HG02852 (cell line): ENCODE results near the gene NADK.

Experiments
- ATAC-seq: cut with Tn5 transposase; IDR thresholded peaks from one replicate; pipeline ENCODE4 v1.9.1; 2021; ENCODE audit warnings: mild to moderate bottlenecking, moderate library complexity; ENCODE audit not compliant: unreplicated experiment

NADK gene, protein sequence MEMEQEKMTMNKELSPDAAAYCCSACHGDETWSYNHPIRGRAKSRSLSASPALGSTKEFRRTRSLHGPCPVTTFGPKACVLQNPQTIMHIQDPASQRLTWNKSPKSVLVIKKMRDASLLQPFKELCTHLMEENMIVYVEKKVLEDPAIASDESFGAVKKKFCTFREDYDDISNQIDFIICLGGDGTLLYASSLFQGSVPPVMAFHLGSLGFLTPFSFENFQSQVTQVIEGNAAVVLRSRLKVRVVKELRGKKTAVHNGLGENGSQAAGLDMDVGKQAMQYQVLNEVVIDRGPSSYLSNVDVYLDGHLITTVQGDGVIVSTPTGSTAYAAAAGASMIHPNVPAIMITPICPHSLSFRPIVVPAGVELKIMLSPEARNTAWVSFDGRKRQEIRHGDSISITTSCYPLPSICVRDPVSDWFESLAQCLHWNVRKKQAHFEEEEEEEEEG

DNA sequence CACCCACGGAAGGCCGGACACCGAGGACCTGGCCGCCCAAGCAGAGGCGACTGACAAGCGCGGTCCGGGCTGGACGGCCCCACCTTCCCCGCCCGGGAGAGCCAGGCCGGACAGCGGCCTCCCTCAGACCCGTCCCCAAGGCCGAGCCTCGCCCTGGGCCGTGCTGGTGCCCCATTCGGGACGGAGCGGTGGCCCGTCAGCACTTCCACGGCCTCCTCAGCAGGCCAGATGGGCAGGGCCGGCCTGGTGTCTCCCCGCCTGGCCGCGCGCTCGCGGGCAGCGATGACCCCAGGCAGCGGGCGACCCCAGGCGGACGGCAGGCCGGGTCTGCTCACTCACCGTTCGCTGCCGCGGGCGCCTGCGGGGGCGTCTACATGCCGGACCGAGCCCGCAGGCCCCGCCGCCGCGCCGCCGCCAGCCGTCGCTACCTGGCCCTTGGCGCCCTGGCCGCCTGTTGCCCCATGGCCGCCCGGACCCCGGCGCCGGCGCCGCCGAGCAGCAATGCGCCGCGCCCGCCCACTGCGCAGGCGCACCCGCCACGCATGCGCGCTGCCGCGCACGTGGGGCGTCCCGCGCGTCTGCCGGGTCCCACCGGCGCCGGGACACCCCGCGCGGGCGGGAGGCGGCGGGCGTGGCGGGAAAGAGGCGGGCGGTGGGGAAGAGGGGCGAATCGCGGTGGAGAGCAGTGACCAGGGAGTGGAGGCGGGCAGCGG is at the start of gene NADK:
NADK (minus strand) TSS at position 521 of the 713 bp plus-strand sequence. CDS start 13,064 bp downstream, outside the sequence.
- peak; percentile 42 for ATAC-seq

- no peak for ATAC-seq
Observed at GRCh38 chr1:1827089-1827848, 49.0 kb upstream of the NADK start.

DNA sequence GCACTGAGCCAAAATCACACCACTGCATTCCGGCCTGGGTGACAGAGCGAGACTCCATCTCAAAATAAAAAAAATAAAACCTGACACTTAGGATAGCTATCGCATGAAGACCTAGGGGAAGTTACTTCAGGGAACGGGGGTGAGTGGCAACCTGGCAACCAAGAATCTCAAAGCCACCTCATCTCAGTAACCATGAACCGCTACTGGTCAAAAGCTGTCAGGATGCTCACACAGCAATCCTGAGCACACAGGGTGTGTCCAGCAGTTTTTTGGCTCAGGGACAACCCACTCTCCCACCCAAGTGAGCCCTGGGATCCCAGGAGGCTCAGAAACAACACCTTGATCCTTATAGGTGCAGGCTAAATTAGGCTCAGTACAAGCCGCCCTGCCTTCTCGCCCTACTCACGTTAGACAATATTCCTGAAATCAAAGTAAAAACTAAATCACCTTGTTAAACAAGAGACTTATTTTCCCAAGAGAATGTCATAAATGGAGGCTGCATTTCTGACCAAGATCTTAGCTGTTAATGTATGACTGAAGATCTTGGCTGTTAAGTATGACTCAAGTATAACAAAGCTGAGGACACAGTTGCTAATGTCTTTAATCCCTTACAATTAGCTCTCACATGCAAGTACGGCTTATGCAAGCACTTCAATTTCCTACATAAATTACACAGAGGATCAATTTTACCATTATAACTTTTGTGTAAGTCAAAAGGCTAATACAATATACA is 48.3 kb upstream of the NADK start:
- no peak for ATAC-seq

DNA sequence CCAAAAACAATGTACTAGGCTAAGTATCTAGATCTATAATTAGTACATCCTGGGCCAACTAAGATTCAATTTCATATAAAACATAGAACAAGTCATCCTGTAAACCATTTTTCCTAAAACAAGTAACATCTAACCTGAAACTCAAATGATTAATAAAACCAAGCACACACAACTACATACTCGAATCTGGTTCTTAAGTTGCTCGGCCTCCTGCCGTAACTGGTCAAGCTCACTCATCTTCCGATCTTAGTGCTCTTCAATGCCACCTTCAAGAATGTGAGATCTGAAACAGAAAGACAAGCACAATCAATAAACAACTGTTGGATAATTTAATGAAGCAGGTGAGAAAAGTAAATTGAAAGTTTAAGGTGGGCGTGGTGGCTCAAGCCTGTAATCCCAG is 46.9 kb upstream of the NADK start:
- ATAC-seq, result no peak

GRCh38 chr1:1819762-1820161 is 41.5 kb upstream of the NADK start:
- ATAC-seq, result no peak

GRCh38 chr1:1817221-1817620 is 39.0 kb upstream of the NADK start:
- no peak for ATAC-seq

DNA sequence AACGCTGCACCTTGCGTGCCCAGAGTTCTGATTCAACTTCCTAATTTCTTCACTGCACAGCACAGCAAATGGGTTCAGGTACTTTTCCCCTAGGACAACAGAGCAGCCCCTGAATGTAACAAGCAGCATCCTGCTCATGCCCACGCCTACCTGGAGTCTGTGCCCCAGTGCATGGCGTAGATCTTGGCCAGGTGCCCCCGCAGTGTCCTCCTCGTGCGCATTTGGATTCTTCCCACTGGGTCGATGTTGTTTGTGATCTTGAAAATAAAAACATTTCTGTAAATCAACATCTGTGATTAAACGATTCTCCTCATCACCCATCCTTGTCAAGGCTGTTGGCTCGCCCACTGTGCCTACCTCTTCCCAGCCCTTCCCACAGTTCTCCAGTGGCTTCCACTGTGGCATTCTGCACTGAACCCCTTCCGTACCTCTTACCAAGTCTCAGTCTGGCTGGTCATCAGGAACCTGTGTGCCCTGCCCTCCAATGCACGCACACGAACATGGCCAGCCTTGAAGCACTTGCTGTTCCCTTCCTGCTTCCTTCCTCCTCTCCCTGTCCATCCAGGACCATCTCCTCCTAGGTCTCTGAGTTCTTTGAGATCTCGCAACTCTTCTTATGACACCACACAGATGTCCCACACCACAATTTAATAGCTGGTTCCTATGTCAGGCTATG is 37.5 kb upstream of the NADK start:
- ATAC-seq, result no peak

DNA sequence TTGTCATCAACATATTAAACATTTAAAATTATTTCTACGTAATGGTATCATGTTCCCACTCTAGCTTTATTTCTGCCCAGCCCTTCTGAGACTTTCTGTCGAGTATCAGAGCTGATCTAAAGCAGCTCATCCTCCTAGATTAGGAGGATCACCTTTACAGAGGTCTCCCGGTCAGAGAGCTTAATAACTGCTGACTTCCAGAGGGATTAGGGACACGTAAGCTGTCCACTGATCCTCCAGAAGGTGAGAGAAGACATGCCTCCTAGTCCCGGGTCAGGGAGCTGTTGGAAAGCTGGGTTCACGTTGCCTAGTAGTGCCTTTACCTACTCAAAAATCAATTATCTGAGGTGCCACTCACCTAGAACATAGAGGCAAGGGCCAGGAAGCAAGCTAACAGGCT is 31.2 kb upstream of the NADK start:
- no peak for ATAC-seq

- ATAC-seq, result no peak
Observed at GRCh38 chr1:1808206-1808605, 29.9 kb upstream of the NADK start.

- no peak for ATAC-seq
Observed at GRCh38 chr1:1806890-1807289, 28.6 kb upstream of the NADK start.

GRCh38 chr1:1804301-1804700 is 26.0 kb upstream of the NADK start:
- ATAC-seq, result no peak

GRCh38 chr1:1802871-1803270 is 24.6 kb upstream of the NADK start:
- ATAC-seq, result no peak

DNA sequence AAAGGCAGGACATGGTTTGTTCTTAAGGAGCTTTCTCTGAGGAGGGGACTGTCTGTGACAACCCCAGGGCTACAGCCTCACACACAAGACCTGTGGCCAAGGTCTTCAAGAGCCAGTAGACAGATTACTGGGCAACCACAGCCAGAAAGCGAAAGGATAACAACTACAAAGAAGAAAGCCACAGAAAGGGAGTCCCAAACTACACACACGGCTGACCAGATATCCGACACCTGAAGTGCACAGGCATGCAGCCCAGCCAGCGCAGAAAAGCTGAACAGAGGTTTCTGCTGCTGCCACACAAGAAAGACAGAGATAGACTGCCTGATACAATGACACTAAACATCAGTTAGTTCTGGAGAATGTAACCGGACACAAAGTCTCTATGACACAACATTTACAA is 21.4 kb upstream of the NADK start:
- peak; percentile 72 for ATAC-seq

DNA sequence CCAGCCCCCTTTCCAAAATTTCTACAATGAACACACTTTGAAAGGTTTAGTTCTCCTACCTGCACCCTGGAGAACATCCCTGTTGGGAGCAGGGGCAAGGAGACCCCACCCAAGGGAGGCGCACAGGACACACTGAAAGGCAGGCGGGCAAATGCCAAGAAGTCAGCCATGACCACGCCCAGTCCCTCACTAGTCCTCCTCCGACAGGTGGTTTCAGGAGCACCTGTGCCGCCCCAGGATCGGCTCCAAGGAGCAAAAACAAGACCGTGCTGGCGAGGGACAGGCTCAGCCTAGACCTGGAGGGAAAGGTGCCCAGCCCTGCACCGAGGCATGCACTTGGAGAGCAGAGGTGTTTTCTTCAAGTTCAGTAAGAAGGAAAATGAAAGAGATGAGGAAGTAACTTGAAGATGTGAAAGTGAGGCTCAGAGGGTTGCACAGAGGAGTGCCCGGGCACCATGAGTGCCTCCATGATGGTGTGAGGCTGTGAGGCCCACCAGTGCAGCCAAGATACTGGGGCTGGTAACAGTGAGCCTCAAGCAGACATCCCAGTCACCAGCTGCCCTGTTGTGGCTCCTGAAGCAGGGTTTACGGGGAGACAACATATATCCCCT is 19.6 kb upstream of the NADK start:
- ATAC-seq, result no peak

DNA sequence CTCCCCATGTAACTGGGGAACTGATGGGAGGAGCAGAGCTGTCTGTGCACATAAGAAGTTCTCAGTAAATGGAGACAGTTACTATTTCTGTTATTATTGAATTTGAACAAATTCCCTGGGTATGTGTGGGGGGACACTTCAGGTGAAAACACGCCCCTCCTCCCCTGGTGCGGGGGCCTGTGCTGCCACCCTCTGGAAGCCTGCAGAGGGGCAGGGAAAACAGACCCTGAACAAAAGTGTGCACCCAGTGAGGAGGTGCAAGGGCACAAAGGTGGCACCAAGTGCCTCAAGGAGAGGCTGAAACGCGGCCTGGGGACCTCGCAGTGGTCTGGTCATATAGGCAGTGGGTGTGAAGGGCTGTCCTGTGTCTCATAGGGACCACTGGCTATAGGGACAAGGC is 18.2 kb upstream of the NADK start:
- ATAC-seq, result no peak

DNA sequence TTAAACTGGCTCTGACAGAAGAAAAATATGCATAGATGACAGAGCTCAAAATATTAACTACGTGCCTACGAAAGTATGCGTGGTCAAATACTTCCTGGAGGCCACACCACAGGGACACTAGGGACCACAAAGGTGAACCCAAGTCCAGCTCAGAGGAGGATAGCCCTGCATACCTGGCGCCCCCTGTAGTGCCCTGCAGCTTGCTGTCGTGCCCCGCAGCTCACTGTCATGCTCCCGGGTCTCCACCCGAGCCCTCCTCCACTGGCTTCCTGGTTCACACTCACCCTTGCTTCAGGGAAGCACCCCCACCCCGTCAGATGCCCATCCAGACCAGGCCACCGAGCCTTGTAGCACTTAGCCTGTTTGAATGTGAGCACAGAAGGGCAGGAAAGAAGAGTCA is 16.7 kb upstream of the NADK start:
- ATAC-seq, result no peak

GRCh38 chr1:1793481-1794244 is 15.4 kb upstream of the NADK start:
- no peak for ATAC-seq

- no peak for ATAC-seq
Observed at GRCh38 chr1:1788646-1789431, 10.6 kb upstream of the NADK start.
